Upper lobe of right lung (tissue), 1 donor: ENCODE data around the gene MAN1A1. TPM values are rescaled to one million over a fixed set of nuclear protein-coding genes. Genes with fewer than 3 reads are reported as not detected.

ENCODE experiments used
- ATAC-seq: fragments of 200-7000 bp; cut with Tn5 transposase; one replicate; pipeline ENCODE4 v1.9.1; 2020; ENCODE audit warnings: mild to moderate bottlenecking, moderate library complexity
- DNase-seq: peaks from one replicate; pipeline ENCODE4 v3.0.0-alpha.2; 2020
- H3K27ac ChIP-seq: fragments of 200-600 bp; one replicate; pipeline ENCODE4 v1.8.0; 2022
- H3K27me3 ChIP-seq: fragments of 200-600 bp; one replicate; pipeline ENCODE4 v1.8.0; 2022; ENCODE audit warnings: mild to moderate bottlenecking
- H3K36me3 ChIP-seq: fragments of 200-600 bp; one replicate; pipeline ENCODE4 v1.8.0; 2022
- H3K4me1 ChIP-seq: fragments of 200-600 bp; one replicate; pipeline ENCODE4 v1.8.0; 2022
- H3K4me3 ChIP-seq: fragments of 200-600 bp; one replicate; pipeline ENCODE4 v1.8.0; 2022; ENCODE audit warnings: mild to moderate bottlenecking
- H3K9me3 ChIP-seq: fragments of 200-600 bp; one replicate; pipeline ENCODE4 v1.8.0; 2022
- intact Hi-C: fragments of 100-400 bp; cut with DNase I; formaldehyde crosslinking; loops from one replicate; pipeline ENCODE4 v1.11.0; 2022
- total RNA-seq: library from RNA; stranded (reverse); fragmentation: NEBNext Ultra II Directional; extraction: Animal tissue kit (Norgen Biotek cat#: 25700); gene quantifications from one replicate; pipeline ENCODE4 v1.2.1, GENCODE V29; 2021
- TF ChIP-seq, protein P1 (sequence below): fragments of 200-600 bp; IDR thresholded peaks from one replicate; pipeline ENCODE4 v1.8.0; 2022; ENCODE audit warnings: antibody characterized with exemption
- donor health status: DM: no; HTN: yes; CAD: no; lungs with severe emphysema.

MAN1A1 gene
- total RNA-seq, 1 donor from 2014 or later = 74.0 TPM

- Histone ChIP-seq H3K4me3 (no peak overlapping the region), H3K27me3 (no peaks in the 10 kb centered on the region), H3K4me1 (peaks cover 12% of the 10 kb centered on the region), H3K36me3 (peaks cover 7% of the 10 kb centered on the region), H3K9me3 (no peaks in the 10 kb centered on the region), H3K27ac (no peak overlapping the region)
- TF ChIP-seq, protein P1, sequence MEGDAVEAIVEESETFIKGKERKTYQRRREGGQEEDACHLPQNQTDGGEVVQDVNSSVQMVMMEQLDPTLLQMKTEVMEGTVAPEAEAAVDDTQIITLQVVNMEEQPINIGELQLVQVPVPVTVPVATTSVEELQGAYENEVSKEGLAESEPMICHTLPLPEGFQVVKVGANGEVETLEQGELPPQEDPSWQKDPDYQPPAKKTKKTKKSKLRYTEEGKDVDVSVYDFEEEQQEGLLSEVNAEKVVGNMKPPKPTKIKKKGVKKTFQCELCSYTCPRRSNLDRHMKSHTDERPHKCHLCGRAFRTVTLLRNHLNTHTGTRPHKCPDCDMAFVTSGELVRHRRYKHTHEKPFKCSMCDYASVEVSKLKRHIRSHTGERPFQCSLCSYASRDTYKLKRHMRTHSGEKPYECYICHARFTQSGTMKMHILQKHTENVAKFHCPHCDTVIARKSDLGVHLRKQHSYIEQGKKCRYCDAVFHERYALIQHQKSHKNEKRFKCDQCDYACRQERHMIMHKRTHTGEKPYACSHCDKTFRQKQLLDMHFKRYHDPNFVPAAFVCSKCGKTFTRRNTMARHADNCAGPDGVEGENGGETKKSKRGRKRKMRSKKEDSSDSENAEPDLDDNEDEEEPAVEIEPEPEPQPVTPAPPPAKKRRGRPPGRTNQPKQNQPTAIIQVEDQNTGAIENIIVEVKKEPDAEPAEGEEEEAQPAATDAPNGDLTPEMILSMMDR = no peak
- intact Hi-C loops = no loop called here
- DNase-seq (no peak), ATAC-seq (no peak)
Observed at GRCh38 chr6:119241540-119242309, 107.8 kb downstream of the MAN1A1 start.

DNA sequence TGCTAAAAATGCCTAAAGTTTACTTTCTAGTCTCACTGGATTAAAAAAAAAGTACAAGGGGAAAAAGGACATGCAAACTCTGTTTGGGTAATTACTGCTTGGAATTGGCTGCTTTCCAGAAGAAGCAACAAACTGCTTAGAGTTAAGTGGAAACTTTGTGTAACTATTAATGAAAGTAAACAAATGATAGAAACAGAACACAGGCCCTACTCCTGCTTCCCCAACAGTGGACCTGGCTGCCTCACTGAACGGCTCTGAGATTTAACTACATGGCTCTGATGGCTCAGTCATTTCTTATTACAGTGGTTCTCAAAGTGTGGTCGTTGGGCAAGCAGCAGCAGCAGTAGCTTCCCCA is 108.5 kb downstream of the MAN1A1 start:
- intact Hi-C loops = no loop called here
- H3K27ac ChIP-seq = no peak overlapping the region
- peaks cover under 1% of the 10 kb centered on the region for H3K36me3 ChIP-seq
- DNase-seq (no peak), ATAC-seq (peak; percentile 39)
- TF ChIP-seq, protein P1 = no peak
- H3K4me1 ChIP-seq = peaks cover 12% of the 10 kb centered on the region
- H3K9me3 ChIP-seq = no peaks in the 10 kb centered on the region
- no peak overlapping the region for H3K4me3 ChIP-seq
- no peaks in the 10 kb centered on the region for H3K27me3 ChIP-seq

DNA sequence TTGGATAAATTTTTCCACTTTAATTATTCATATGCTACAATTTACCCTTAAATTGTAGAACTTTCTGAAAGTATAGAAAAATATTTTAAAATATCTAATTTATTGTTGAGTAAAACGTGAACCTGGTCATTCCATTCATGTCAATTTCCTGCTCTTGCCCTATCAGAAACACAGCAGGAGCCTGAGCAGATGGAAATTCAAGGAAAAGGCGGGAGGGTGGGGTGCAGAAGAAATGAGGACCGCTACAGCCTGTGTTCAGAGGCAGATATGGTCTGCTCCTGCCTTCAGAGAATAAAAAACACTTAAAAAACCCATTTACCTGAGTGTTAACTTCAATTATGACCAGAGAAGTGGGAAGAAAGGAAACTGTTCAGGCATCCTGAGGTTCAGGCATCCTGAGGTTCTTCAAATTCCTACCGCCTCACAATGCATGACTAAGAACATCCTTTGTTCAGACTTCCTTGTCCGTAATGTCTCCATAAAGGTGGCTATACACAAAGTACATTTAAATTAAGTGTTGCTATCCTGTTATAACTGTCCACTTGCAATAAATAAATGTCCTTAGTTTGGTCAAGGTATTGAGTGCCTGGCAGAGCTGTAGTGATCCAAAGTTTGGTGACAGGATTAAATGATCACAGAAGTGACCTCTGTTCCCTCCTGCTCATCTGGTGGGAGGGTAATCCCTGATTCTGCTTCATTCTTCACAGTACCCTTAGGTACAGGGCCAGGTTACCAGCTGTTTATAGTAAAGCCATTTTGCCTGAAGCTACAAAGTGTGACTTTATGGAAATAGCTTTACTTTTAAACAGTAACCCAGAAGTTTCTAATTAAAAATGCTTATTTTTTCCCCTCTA is 109.1 kb downstream of the MAN1A1 start:
- H3K9me3 ChIP-seq = no peaks in the 10 kb centered on the region
- H3K27me3 ChIP-seq = no peaks in the 10 kb centered on the region
- H3K36me3 ChIP-seq = no peaks in the 10 kb centered on the region
- H3K4me3 ChIP-seq = no peak overlapping the region
- DNase-seq = no peak
- peaks cover 12% of the 10 kb centered on the region for H3K4me1 ChIP-seq
- intact Hi-C loops = no loop called here
- H3K27ac ChIP-seq = no peak overlapping the region
- ATAC-seq = no peak
- TF ChIP-seq, protein P1 = no peak

GRCh38 chr6:119237177-119237715 is 112.3 kb downstream of the MAN1A1 start:
- H3K27ac ChIP-seq = no peak overlapping the region
- H3K4me1 ChIP-seq = peaks cover 12% of the 10 kb centered on the region
- intact Hi-C loops = no loop called here
- no peaks in the 10 kb centered on the region for H3K27me3 ChIP-seq
- no peak for ATAC-seq
- TF ChIP-seq, protein P1 = no peak
- no peak for DNase-seq
- H3K36me3 ChIP-seq = no peaks in the 10 kb centered on the region
- H3K4me3 ChIP-seq = no peak overlapping the region
- H3K9me3 ChIP-seq = no peaks in the 10 kb centered on the region

- intact Hi-C loops = no loop called here
- H3K27ac ChIP-seq = no peak overlapping the region
- H3K4me1 ChIP-seq = no peaks in the 10 kb centered on the region
- H3K36me3 ChIP-seq = no peaks in the 10 kb centered on the region
- no peaks in the 10 kb centered on the region for H3K9me3 ChIP-seq
- ATAC-seq (no peak), DNase-seq (no peak)
- no peaks in the 10 kb centered on the region for H3K27me3 ChIP-seq
- TF ChIP-seq, protein P1 = no peak
- H3K4me3 ChIP-seq = no peak overlapping the region
Observed at GRCh38 chr6:119234941-119235340, 114.6 kb downstream of the MAN1A1 start.
